ENCODE measurements around the gene PRCP.

- TF ChIP-seq, protein P1, sequence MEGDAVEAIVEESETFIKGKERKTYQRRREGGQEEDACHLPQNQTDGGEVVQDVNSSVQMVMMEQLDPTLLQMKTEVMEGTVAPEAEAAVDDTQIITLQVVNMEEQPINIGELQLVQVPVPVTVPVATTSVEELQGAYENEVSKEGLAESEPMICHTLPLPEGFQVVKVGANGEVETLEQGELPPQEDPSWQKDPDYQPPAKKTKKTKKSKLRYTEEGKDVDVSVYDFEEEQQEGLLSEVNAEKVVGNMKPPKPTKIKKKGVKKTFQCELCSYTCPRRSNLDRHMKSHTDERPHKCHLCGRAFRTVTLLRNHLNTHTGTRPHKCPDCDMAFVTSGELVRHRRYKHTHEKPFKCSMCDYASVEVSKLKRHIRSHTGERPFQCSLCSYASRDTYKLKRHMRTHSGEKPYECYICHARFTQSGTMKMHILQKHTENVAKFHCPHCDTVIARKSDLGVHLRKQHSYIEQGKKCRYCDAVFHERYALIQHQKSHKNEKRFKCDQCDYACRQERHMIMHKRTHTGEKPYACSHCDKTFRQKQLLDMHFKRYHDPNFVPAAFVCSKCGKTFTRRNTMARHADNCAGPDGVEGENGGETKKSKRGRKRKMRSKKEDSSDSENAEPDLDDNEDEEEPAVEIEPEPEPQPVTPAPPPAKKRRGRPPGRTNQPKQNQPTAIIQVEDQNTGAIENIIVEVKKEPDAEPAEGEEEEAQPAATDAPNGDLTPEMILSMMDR (IDR thresholded peaks at IDR 0.05 in 4 of 5, conservative IDR thresholded peaks at IDR 0.05 in 1 of 5), result no peak
- no peak for TF ChIP-seq POLR2A (IDR thresholded peaks at IDR 0.05)
These were observed 117.3 kb downstream of the PRCP start for GRCh38 chr11:82782825-82783374.
